SK-N-SH (cell line): ENCODE results near the gene TBC1D2B. TPM values are rescaled to one million over a fixed set of nuclear protein-coding genes. Genes with fewer than 3 reads are reported as not detected.

Source experiments
- CTCF ChIA-PET: fragments of 300-600, 350-600 bp; formaldehyde crosslinking; extraction: SDS; loops from one replicate; lab custom pipeline; 2021; lab: Yijun Ruan, JAX
- POLR2A ChIA-PET: fragments of 350-600 bp; sonication (Branson Sonifier 250); formaldehyde crosslinking; extraction: SDS; loops from one replicate; lab custom pipeline; 2020; ENCODE audit warnings: antibody characterized with exemption, inconsistent platforms; lab: Yijun Ruan, JAX
- DNase-seq: peaks from one replicate; pipeline ENCODE4 v3.0.0; 2012
- H2AFZ ChIP-seq: fragments of 200-600 bp; sonication (generic); 2 replicates; pipeline ENCODE4 v1.8.1; 2016; ENCODE audit warnings: antibody characterized with exemption, mild to moderate bottlenecking, low read depth
- H3F3A ChIP-seq: fragments of 200-600 bp; sonication (generic); replicated peaks from 2 replicates; pipeline ENCODE3; 2016; ENCODE audit warnings: antibody characterized with exemption, mild to moderate bottlenecking; ENCODE audit not compliant: insufficient read depth
- H3K27ac ChIP-seq, 2 experiments: fragments of 200-500 bp in 1 of 2; fragments of 200-600 bp in 1 of 2; sonication (Bioruptor generic) in 1 of 2; sonication (generic), shearing (Covaris generic) in 1 of 2; 2 replicates each; pipeline versions ENCODE4 v1.5.1 to v1.6.1; 2014 to 2016; ENCODE audit warnings: low read depth in 2 of 2, inconsistent platforms in 1 of 2, low read length in 1 of 2, mild to moderate bottlenecking in 1 of 2, mixed read lengths in 1 of 2
- H3K27me3 ChIP-seq: fragments of 200-600 bp; sonication (generic), shearing (Covaris generic); 2 replicates; pipeline ENCODE4 v1.6.1; 2016; ENCODE audit warnings: mixed run types; ENCODE audit not compliant: insufficient read depth
- H3K36me3 ChIP-seq, 2 experiments: fragments of 200-500 bp in 1 of 2; fragments of 200-600 bp in 1 of 2; sonication (Bioruptor generic) in 1 of 2; sonication (generic) in 1 of 2; replicated peaks in 1 of 2; 2 replicates each; pipeline versions ENCODE3 to v1.5.1; 2014 to 2016; ENCODE audit warnings: low read length in 1 of 2, mild to moderate bottlenecking in 1 of 2; ENCODE audit not compliant: insufficient read depth in 2 of 2, control insufficient read depth in 1 of 2
- H3K4me1 ChIP-seq, 2 experiments: fragments of 200-500 bp in 1 of 2; fragments of 200-600 bp in 1 of 2; sonication (Bioruptor generic) in 1 of 2; sonication (generic), shearing (Covaris generic) in 1 of 2; 2 replicates each; pipeline versions ENCODE4 v1.5.1 to v1.6.1; 2014 to 2016; ENCODE audit warnings: low read depth in 1 of 2, low read length in 1 of 2, mixed run types in 1 of 2; ENCODE audit not compliant: insufficient read depth in 2 of 2, control insufficient read depth in 1 of 2
- H3K4me2 ChIP-seq: fragments of 200-600 bp; sonication (generic), shearing (Covaris generic); 2 replicates; pipeline ENCODE4 v1.6.1; 2017; ENCODE audit warnings: mixed run types
- H3K4me3 ChIP-seq, 2 experiments: fragments of 200-500 bp in 1 of 2; fragments of 200-600 bp in 1 of 2; sonication (Bioruptor generic) in 1 of 2; sonication (generic), shearing (Covaris generic) in 1 of 2; 2 replicates each; pipeline versions ENCODE4 v1.5.1 to v1.8.1; 2014 to 2016; ENCODE audit warnings: low read depth in 2 of 2, inconsistent platforms in 1 of 2, low read length in 1 of 2, mild to moderate bottlenecking in 1 of 2, mixed read lengths in 1 of 2, moderate library complexity in 1 of 2
- H3K79me2 ChIP-seq: fragments of 200-600 bp; sonication (generic); 2 replicates; pipeline ENCODE4 v1.8.1; 2017; ENCODE audit warnings: mild to moderate bottlenecking; ENCODE audit not compliant: insufficient read depth
- H3K9ac ChIP-seq: fragments of 200-600 bp; sonication (generic); 2 replicates; pipeline ENCODE4 v1.6.1; 2017; ENCODE audit warnings: mixed run types
- H3K9me2 ChIP-seq: fragments of 200-600 bp; sonication (generic); 2 replicates; pipeline ENCODE4 v1.6.1; 2017; ENCODE audit warnings: mixed run types
- H3K9me3 ChIP-seq: fragments of 200-600 bp; sonication (generic); 2 replicates; pipeline ENCODE4 v1.6.1; 2017; ENCODE audit warnings: mixed run types, mild to moderate bottlenecking, moderate library complexity
- H4K20me1 ChIP-seq: fragments of 200-600 bp; sonication (generic); 2 replicates; pipeline ENCODE4 v1.6.1; 2017; ENCODE audit warnings: mild to moderate bottlenecking, mixed run types; ENCODE audit not compliant: insufficient read depth
- CHD2 ChIP-seq: fragments of 150-350 bp; IDR thresholded peaks from 2 replicates; pipeline ENCODE4 v1.6.1; 2018; ENCODE audit warnings: low read length; ENCODE audit not compliant: partially characterized antibody
- EZH2phosphoT487 ChIP-seq: fragments of 200-600 bp; sonication (generic); IDR thresholded peaks from 2 replicates; pipeline ENCODE4 v1.6.1; 2017; ENCODE audit warnings: low read depth, mixed run types, mild to moderate bottlenecking, antibody characterized with exemption, moderate library complexity, borderline replicate concordance
- FOSL2 ChIP-seq: IDR thresholded peaks from 2 replicates; pipeline ENCODE4 v1.4.0; 2012; ENCODE audit warnings: low read depth, mild to moderate bottlenecking, moderate library complexity, borderline replicate concordance
- FOXJ3 ChIP-seq: sonication (generic); formaldehyde crosslinking; IDR thresholded peaks from 2 replicates; pipeline ENCODE4 v1.5.1; 2020; ENCODE audit warnings: mild to moderate bottlenecking, missing genetic modification reagents
- GABPA ChIP-seq: IDR thresholded peaks from 2 replicates; pipeline ENCODE4 v1.4.0; 2012; ENCODE audit warnings: low read depth, mild to moderate bottlenecking
- JUND ChIP-seq: IDR thresholded peaks from 2 replicates; pipeline ENCODE4 v1.4.0; 2012
- NFIC ChIP-seq: IDR thresholded peaks from 2 replicates; pipeline ENCODE4 v1.4.0; 2012; ENCODE audit warnings: borderline replicate concordance
- RAD21 ChIP-seq: IDR thresholded peaks from 2 replicates; pipeline ENCODE4 v1.6.1; 2012; ENCODE audit warnings: mild to moderate bottlenecking, low read length
- RXRA ChIP-seq: IDR thresholded peaks from 2 replicates; pipeline ENCODE4 v1.4.0; 2012; ENCODE audit warnings: low read depth, mild to moderate bottlenecking, borderline replicate concordance
- TEAD4 ChIP-seq: IDR thresholded peaks from 2 replicates; pipeline ENCODE4 v1.4.0; 2012; ENCODE audit warnings: mild to moderate bottlenecking, borderline replicate concordance; ENCODE audit not compliant: insufficient read depth
- YY1 ChIP-seq: IDR thresholded peaks from 2 replicates; pipeline ENCODE4 v1.4.0; 2012; ENCODE audit warnings: low read depth, mild to moderate bottlenecking
- WGBS: methylation state at CpG from one replicate; pipeline ENCODE4 v1.1.6; 2017; ENCODE audit warnings: low lambda C conversion rate; 5-methylcytosine and 5-hydroxymethylcytosine counted together
- polyA plus RNA-seq, 3 experiments: library from polyadenylated mRNA; depleted of rRNA; stranded (reverse); fragments of >200 nt; gene quantifications; 2 replicates each; pipeline ENCODE4 v1.2.3, GENCODE V29; 2012
- TF ChIP-seq, protein P1 (sequence below): IDR thresholded peaks from 2 replicates; pipeline ENCODE4 v1.4.0; 2012; ENCODE audit warnings: low read depth
- TF ChIP-seq, protein P2 (sequence below): fragments of 150-350 bp; IDR thresholded peaks from 2 replicates; pipeline ENCODE4 v1.6.1; 2017; ENCODE audit warnings: antibody characterized with exemption, low read length, low read depth, borderline replicate concordance

TBC1D2B gene
- polyA plus RNA-seq, 1 of the 3 experiments (the other 2 are of a cell fraction): 19.0 TPM

GRCh38 chr15:78101423-78102105 is 24.1 kb upstream of the TBC1D2B start:
- H3K27ac ChIP-seq: no peak overlapping the region
- H3K9me3 ChIP-seq: no peaks in the 10 kb centered on the region
- H2AFZ ChIP-seq: no peak overlapping the region
- H3K4me3 ChIP-seq: no peak overlapping the region
- H3K9ac ChIP-seq: no peak overlapping the region
- no peaks in the 10 kb centered on the region; a peak in 1 of 4 replicates for H3K4me1 ChIP-seq
- DNase-seq: no peak
- no peak for TF ChIP-seq EZH2phosphoT487
- TF ChIP-seq GABPA: no peak
- TF ChIP-seq CHD2: no peak
- no peak for TF ChIP-seq NFIC
- TF ChIP-seq, protein P1, sequence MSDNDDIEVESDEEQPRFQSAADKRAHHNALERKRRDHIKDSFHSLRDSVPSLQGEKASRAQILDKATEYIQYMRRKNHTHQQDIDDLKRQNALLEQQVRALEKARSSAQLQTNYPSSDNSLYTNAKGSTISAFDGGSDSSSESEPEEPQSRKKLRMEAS: no peak
- no peak for TF ChIP-seq JUND
- TF ChIP-seq, protein P2, sequence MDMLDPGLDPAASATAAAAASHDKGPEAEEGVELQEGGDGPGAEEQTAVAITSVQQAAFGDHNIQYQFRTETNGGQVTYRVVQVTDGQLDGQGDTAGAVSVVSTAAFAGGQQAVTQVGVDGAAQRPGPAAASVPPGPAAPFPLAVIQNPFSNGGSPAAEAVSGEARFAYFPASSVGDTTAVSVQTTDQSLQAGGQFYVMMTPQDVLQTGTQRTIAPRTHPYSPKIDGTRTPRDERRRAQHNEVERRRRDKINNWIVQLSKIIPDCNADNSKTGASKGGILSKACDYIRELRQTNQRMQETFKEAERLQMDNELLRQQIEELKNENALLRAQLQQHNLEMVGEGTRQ: no peak
- H3K9me2 ChIP-seq: no peaks in the 10 kb centered on the region
- H3K79me2 ChIP-seq: no peaks in the 10 kb centered on the region
- ChIA-PET CTCF (interaction anchor here (1.2 to 4.8 kb wide), 3 partner anchors 117 to 142 kb away, joined by 3 to 30 read pairs (median 15); no protein-coding TSS in a partner anchor), POLR2A (no interaction called here)
- WGBS: 80% methylated on average over 4 of the region's 5 CpGs
- H3K36me3 ChIP-seq: no peaks in the 10 kb centered on the region
- no peaks in the 10 kb centered on the region for H3F3A ChIP-seq
- no peak overlapping the region for H3K4me2 ChIP-seq
- no peaks in the 10 kb centered on the region for H3K27me3 ChIP-seq
- H4K20me1 ChIP-seq: no peaks in the 10 kb centered on the region

GRCh38 chr15:78100886-78101285 is 23.4 kb upstream of the TBC1D2B start:
- Histone ChIP-seq H3F3A (no peaks in the 10 kb centered on the region), H3K36me3 (no peaks in the 10 kb centered on the region), H3K79me2 (no peaks in the 10 kb centered on the region), H3K4me2 (no peak overlapping the region), H3K9ac (no peak overlapping the region), H2AFZ (no peak overlapping the region), H3K4me1 (no peaks in the 10 kb centered on the region; a peak in 1 of 4 replicates), H3K9me3 (no peaks in the 10 kb centered on the region), H3K27ac (no peak overlapping the region), H3K4me3 (no peak overlapping the region), H3K27me3 (no peaks in the 10 kb centered on the region), H3K9me2 (no peaks in the 10 kb centered on the region), H4K20me1 (no peaks in the 10 kb centered on the region)
- POLR2A ChIA-PET: no interaction called here
- no peak for DNase-seq
- 60% methylated on average over 1 of the region's 2 CpGs for WGBS
- no peak for TF ChIP-seq YY1
- TF ChIP-seq TEAD4: no peak
- TF ChIP-seq FOXJ3 (CRISPR knock-in tag): no peak
- TF ChIP-seq RXRA: no peak
- TF ChIP-seq GABPA: no peak
- TF ChIP-seq RAD21: no peak
- TF ChIP-seq FOSL2: no peak
- CTCF ChIA-PET: interaction anchor here (3.2 to 4.8 kb wide), 2 partner anchors 134 to 141 kb away, joined by 15 to 30 read pairs; no protein-coding TSS in a partner anchor
